SK-N-SH (cell line): ENCODE measurements around the gene PIP5K1C.

Experiments used
- FOXM1 ChIP-seq: IDR thresholded peaks from 2 replicates; pipeline ENCODE4 v1.4.0; 2012; ENCODE audit warnings: low read depth, mild to moderate bottlenecking
- GATA2 ChIP-seq: sonication (generic); formaldehyde crosslinking; IDR thresholded peaks from 2 replicates; pipeline ENCODE4 v1.5.0; 2020; ENCODE audit warnings: mild to moderate bottlenecking, missing genetic modification reagents
- JUND ChIP-seq: IDR thresholded peaks from 2 replicates; pipeline ENCODE4 v1.4.0; 2012
- POLR2AphosphoS5 ChIP-seq: IDR thresholded peaks from 2 replicates; pipeline ENCODE4 v1.6.1; 2012; ENCODE audit warnings: low read depth, low read length
- RAD21 ChIP-seq: IDR thresholded peaks from 2 replicates; pipeline ENCODE4 v1.6.1; 2012; ENCODE audit warnings: mild to moderate bottlenecking, low read length
- TAF1 ChIP-seq: IDR thresholded peaks from 2 replicates; pipeline ENCODE4 v1.6.1; 2012; ENCODE audit warnings: low read depth, mild to moderate bottlenecking, low read length, moderate library complexity, borderline replicate concordance
- YY1 ChIP-seq: IDR thresholded peaks from 2 replicates; pipeline ENCODE4 v1.4.0; 2012; ENCODE audit warnings: low read depth, mild to moderate bottlenecking
- TF ChIP-seq, protein P1 (sequence below): fragments of 200-600 bp; sonication (generic); IDR thresholded peaks from 2 replicates; pipeline ENCODE4 v1.6.1; 2017; ENCODE audit warnings: antibody characterized with exemption, mild to moderate bottlenecking, moderate library complexity
- TF ChIP-seq, protein P2 (sequence below): fragments of 150-350 bp; IDR thresholded peaks from 2 replicates; pipeline ENCODE4 v1.6.1; 2016; ENCODE audit warnings: mild to moderate bottlenecking, low read depth, low read length
- TF ChIP-seq, protein P3 (sequence below): IDR thresholded peaks from 2 replicates; pipeline ENCODE4 v1.4.0; 2012; ENCODE audit warnings: low read depth
- TF ChIP-seq, protein P4 (sequence below): fragments of 150-350 bp; IDR thresholded peaks from 2 replicates; pipeline ENCODE4 v1.6.1; 2017; ENCODE audit warnings: antibody characterized with exemption, low read length, low read depth, borderline replicate concordance

DNA sequence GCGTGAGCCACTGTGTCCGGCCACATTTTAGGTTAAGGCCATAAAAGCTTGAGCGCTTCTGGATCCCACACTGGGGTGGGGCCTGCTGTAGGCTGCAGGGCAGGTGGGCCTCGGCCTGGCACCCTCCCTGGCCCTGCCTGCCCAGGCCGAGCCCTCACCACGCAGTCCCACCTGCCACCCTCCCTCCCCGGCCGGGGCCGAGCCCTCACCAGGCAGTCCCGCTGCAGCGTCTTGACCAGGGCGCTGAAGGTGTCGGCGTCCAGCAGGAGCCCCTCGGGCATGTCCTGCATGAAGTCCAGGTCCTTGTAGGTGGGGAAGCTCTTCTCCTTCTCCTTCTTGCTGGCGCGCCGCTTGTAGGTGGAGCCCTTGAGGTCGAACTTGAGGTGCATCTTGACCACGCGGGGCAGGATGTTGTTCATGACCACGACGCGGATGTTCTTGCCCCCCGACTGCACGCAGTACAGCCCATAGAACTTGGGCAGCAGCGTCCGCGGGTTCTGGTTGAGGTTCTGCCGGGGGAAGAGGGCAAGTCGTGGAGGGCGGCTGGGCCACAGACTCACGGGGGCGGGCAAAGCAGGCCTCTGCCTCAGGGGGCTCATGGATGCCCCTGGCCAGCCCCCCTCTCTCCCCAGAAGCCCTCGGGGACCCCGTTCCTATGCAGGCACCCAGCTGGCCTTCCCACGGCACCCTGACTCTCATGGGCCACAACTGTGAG, 47.0 kb downstream of the PIP5K1C start:
- TF ChIP-seq, protein P1, sequence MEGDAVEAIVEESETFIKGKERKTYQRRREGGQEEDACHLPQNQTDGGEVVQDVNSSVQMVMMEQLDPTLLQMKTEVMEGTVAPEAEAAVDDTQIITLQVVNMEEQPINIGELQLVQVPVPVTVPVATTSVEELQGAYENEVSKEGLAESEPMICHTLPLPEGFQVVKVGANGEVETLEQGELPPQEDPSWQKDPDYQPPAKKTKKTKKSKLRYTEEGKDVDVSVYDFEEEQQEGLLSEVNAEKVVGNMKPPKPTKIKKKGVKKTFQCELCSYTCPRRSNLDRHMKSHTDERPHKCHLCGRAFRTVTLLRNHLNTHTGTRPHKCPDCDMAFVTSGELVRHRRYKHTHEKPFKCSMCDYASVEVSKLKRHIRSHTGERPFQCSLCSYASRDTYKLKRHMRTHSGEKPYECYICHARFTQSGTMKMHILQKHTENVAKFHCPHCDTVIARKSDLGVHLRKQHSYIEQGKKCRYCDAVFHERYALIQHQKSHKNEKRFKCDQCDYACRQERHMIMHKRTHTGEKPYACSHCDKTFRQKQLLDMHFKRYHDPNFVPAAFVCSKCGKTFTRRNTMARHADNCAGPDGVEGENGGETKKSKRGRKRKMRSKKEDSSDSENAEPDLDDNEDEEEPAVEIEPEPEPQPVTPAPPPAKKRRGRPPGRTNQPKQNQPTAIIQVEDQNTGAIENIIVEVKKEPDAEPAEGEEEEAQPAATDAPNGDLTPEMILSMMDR: no peak
- TF ChIP-seq, protein P2, sequence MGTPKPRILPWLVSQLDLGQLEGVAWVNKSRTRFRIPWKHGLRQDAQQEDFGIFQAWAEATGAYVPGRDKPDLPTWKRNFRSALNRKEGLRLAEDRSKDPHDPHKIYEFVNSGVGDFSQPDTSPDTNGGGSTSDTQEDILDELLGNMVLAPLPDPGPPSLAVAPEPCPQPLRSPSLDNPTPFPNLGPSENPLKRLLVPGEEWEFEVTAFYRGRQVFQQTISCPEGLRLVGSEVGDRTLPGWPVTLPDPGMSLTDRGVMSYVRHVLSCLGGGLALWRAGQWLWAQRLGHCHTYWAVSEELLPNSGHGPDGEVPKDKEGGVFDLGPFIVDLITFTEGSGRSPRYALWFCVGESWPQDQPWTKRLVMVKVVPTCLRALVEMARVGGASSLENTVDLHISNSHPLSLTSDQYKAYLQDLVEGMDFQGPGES: no peak
- no peak for TF ChIP-seq TAF1
- TF ChIP-seq FOXM1: no peak
- TF ChIP-seq, protein P3, sequence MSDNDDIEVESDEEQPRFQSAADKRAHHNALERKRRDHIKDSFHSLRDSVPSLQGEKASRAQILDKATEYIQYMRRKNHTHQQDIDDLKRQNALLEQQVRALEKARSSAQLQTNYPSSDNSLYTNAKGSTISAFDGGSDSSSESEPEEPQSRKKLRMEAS: no peak
- TF ChIP-seq, protein P4, sequence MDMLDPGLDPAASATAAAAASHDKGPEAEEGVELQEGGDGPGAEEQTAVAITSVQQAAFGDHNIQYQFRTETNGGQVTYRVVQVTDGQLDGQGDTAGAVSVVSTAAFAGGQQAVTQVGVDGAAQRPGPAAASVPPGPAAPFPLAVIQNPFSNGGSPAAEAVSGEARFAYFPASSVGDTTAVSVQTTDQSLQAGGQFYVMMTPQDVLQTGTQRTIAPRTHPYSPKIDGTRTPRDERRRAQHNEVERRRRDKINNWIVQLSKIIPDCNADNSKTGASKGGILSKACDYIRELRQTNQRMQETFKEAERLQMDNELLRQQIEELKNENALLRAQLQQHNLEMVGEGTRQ: no peak
- TF ChIP-seq GATA2: no peak
- TF ChIP-seq POLR2AphosphoS5: no peak
- no peak for TF ChIP-seq JUND
- TF ChIP-seq RAD21: no peak
- TF ChIP-seq YY1: no peak
